Middle frontal gyrus (tissue), 1 donor: Measurements from ENCODE around the gene WNT5A.
"Not testable (repeated sequence)": the region's sequence is repeated elsewhere in the genome, so short reads cannot be mapped to it uniquely, and the experiment has no call there.

Source experiments
- DNase-seq: peaks from one replicate; pipeline ENCODE4 v3.0.0-alpha.2; 2015; ENCODE audit warnings: low spot score; ENCODE audit errors: extremely low spot score

WNT5A gene

DNA sequence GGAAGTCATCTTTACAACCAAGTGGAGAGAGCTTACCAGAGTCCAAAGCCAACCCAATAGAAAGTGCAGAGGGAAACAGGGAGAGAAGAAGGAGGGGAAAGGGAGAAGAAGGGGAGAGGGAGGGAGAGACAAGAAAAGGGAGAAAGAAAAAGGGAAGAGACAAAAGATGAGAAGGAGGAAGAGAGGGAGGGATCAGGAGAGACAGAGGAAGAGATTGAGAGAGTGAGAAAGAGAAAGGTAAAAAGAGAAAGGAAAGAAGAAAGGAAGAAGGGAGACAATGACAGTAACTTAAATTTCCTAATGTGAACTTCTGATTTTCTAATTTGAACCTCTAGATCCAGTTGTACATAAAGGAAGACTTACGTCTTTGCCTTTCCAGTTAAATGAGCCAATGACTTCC, 20.7 kb upstream of the WNT5A start:
- DNase-seq, result no peak

DNA sequence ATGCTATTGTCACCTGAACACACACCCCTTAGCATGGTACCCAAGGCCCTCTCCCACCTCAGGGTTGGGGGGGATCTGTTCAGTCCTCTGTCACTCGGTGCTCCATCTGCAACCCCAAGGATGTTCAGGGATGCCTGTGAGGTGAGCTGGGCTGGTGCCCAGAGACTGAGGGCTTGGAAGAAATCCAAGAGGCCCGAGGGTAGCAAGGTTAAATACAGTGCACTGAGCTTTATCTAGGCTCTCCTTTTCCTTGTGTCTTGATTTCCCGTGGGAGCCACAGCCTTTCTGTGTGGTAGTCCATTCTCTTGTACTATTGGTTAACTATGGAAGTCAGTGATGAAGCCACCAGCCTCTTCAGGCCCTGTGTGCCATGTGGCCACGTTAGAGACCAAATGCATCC, 18.7 kb upstream of the WNT5A start:
- no peak for DNase-seq

DNA sequence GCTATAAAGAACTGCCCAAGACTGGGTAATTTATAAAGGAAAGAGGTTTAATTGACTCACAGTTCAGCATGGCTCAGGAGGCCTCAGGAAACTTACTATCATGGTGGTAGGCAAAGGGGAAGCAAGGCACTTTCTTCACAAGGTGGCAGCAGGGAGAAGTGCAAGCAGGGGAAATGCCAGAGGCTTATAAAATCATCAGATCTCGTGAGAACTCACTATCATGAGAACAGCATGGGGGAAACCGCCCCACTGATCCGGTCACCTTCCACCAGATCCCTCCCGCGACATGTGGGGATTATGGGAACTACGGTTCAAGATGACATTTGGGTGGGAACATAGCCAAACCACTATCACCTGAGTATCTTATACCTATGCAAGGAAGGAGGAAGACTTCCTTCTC, 18.0 kb upstream of the WNT5A start:
- DNase-seq, result not testable (repeated sequence)

DNA sequence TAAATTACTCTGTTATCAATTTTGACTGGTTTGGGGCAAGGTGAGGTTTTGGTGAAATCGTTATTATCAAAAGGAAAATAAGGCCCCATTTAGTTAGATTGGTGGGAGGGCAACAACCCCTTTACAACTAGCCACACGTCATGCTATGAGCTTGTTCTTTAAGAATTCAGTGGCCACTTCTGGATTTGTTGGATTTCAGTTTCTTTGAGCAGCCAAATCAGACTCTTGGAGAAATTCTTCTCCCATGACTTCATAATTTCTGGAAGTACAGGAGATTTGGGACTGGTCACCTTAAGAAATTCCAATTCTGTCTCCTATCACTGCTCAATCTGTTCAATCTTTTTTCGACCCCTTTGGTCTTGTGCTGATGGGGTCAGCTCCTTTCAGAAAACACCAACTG, 14.8 kb upstream of the WNT5A start:
- no peak for DNase-seq

DNA sequence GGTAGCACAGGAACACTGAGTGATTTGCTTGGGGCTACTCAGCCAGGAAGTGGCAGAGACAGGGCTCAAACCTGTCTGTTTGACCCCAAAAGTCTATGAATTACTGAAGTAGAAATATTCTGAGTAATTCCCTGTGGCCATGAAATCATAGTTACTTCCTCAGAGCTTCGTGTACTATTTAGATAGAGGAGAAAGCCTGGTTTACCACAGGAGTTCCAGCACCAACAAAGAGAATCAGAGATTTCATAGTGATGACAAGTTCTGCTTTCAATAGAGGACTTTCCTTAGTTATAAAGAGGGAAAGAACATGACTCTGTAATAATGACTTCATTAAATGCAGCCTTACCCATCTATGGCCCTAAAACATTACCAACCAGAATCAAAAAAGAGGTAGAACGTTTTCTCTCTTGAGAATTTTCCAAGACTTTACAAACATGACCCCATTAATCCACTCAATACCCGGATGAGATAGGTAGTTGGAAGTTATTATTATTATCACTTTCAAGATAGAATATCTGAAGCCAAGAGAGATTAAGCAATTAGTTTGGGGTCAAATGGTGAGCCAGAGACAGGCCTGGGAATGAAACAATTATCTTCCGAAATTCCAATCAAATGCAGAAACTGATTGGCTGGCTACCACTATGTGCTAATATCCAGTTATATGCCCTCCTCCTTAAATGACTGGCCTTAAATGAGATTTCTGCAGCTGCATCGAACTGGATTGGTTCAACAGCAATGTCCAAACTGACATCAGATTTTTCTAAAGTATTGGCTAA, 13.6 kb upstream of the WNT5A start:
- no peak for DNase-seq

DNA sequence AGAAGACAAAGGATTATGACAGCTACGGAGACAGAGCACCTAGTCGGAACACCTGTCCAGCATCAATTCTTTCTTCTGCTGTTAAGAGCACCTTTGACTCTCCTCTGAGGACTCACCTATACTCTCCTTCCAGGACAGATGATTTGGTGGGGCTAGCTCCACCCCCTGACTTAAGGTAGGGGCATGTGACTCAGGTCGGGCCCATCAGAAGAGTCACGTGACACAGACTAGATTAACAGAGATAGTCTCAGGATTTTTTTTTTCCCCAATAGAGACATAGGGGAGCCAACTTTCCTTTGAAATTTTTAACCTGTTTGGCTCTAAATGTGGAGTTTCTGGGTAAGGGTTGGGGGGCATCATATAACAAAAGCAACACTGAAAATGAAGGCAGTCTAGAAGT, 11.4 kb upstream of the WNT5A start:
- DNase-seq, result no peak

DNA sequence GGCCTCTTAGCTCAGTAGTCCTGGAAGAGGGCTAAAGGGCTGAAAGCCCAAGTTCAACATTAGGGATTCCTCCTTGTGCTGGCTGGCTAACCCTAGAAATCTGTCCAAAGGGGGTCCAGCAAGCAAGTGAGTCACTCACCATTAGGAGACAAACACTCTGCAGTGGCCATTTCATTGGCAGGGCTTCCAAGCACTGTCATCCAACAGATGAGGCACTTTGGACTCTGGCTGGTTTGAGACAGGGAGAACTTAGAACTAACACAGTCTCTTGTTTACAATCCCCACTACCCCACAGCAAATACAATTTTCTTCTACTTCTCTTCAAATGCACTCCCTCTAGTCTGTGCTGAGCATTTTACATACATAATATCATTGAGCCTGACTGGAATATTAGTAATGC, 10.1 kb upstream of the WNT5A start:
- no peak for DNase-seq

DNA sequence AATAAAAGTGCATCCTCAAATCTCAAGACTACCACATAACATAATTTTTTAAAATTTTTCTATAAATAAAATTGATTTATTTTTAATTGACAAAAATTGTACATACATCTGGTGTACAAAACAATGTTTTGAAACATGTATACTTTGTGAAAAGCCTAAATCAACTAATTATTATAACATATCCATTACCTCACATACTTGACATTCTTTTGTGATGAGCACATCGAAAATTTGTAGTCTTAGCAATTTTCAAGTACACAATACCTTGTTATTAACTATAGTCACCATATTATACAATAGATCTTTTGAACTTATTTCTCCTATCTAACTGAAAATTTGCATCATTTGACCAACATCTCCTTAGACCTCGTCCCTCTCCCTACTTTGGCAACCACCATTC, 7.9 kb upstream of the WNT5A start:
- DNase-seq, result no peak

DNA sequence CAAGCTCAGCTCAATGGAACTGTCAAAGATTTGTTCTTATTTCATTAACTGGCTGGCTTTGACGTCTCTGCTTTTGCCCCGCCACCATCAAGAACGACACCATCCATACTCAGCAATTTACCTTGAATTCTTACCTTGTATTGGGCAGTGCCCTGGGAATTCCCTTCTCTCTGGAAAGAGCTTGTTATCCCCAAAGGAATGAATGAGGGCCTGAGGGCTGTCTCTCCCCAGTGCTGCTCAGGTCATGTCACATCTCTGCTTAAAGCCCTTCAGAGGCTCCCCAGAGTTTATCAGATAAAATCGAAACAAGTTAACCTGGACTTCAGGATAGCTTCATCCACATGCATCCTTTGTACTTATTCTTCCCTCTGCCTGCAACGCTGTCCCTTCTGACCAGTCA, 5.9 kb upstream of the WNT5A start:
- DNase-seq, result no peak

DNA sequence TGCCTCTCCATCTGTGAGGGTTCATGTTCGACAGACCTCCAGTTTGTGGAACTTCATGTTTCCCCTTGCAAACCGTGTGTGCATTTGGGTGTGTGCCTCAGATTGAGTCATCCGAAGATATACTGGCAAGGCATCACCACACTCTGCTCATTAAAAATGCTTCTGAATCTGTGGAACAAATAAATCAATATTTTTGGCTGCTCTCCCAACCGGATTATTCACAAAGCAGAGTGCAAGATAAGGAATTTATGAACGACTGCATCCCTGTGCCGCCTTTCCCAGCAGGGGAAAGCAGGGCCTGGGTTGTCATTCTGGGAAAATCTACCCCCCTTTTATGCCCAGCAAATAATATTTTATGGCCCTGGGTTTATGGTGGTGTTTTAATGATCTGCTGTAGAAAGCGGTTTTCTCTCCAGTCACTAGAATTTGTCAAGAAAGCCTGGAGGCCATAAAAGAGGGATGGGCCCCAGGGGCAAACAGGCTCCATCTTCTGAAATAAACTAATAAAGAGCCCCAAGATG, 4.2 kb upstream of the WNT5A start:
- no peak for DNase-seq

DNA sequence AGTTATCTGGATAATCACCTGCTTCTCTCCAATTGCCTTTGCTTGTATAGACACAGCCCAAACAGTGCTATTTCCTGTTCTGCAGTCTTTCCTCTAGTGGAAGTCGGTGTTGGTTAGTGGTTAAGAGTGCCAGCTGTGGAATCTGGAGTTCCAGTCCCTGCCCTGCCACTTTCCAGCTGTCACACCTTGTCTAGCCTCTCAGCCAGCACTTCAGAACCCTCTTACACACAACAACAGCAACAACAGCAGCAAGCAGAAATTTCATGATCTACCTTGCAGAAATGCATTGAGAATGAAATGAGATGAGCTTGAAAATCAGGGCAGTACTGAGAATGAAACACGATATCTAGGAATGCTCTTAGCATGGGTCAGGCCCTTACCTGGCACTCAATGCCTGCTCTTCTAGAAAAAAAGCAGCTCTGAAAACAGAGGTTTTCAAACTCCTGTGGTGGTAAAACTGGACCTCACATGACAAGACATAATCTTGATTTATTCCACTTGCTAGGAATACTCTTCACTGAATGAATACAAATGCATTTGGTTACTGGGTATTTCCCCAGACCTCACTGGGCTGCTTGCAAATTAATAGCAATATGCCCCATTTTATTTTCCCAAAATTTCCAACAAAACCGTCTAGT, 3.3 kb upstream of the WNT5A start:
- DNase-seq, result no peak

DNA sequence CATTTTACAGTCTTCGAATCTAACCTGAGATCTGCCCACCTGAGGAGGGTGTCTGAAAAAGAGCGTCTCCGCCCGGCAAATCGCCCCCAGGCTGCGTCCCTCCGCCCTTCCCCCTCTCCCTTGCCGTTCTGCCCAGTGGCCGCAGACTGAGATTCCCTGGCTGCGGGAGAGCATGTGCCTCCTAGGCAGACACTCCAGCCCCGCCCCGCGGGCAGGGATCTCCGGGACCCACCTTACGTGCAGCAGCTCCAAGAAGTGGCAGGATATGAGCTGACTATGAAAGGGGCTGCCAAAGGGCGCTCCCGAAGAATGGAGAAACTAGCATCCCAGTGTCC, 2.7 kb upstream of the WNT5A start:
- DNase-seq, result no peak

DNA sequence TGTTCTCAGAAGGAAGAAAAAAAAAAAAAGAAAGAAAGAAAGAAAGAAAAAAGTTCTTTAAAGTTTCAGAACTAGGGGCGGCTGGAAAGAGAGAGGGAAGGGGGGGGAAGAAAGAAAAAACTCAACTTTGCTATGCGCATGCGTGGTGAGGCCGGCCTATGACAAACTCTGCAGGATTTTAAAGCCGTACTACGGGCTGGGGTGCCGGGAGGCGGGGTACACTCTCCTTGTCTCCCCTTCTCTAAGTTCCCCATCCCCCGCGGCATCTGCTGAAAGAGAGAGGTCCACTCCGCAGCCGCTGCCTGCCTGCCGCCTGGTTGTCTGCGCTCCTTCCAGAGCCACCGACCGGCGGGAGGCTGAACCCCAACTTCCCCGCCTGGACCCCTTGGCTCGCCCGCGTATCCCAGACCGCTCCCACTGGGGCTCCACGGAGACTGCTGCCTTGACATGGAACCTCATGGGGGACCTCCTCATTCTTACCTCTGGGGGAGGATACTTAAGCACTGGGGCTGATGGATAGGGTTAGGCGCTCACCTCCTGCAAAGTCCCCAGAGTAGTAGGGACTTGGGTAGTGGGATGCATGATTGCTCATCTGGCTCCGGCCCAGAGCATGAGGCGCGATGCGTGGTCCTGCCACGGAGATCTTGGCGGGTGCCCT, 1.4 kb upstream of the WNT5A start:
- peak; percentile 27 for DNase-seq

DNA sequence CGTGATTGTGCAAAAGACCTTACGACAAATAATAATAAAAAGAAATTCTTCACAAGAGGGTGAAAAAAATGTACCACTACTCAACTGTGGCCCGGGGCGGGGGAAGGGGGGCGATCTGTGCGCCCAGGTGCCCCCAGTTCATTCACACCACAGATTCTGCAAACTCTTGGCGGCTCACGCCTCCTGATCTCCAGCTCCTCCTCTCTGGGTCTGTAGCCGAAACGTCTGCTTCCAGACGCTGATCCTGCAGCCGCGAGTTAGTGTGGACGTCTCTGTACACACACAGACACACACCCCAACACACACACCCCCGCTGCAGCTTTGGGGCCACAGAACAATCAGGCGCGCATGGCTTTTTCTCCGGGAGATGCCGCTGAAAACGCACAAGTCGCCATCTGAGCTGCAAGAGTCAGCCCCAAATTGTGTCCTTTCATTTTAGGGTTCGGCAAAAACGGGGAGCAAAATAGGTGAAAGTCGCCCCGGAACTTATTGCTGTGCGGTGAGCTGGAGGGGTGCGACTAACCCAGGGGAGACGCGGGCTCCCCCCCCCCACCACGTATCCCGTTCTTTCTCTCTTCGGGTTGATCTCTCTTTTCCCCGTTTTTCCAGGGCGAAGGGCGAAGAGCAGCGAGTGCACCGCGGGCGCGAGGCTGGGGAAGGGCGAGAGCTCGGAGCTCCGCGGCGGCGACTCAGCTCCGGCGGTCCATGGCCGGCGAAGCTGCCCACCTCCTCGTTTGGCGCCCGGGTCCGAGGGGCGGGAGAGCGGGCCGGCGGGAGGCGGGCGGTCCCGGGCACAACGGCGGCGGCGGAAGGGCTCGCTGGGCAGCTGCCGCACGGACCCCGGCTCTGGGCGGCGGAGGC, 505 bp upstream of the WNT5A start:
- peak; percentile 24 for DNase-seq

DNA sequence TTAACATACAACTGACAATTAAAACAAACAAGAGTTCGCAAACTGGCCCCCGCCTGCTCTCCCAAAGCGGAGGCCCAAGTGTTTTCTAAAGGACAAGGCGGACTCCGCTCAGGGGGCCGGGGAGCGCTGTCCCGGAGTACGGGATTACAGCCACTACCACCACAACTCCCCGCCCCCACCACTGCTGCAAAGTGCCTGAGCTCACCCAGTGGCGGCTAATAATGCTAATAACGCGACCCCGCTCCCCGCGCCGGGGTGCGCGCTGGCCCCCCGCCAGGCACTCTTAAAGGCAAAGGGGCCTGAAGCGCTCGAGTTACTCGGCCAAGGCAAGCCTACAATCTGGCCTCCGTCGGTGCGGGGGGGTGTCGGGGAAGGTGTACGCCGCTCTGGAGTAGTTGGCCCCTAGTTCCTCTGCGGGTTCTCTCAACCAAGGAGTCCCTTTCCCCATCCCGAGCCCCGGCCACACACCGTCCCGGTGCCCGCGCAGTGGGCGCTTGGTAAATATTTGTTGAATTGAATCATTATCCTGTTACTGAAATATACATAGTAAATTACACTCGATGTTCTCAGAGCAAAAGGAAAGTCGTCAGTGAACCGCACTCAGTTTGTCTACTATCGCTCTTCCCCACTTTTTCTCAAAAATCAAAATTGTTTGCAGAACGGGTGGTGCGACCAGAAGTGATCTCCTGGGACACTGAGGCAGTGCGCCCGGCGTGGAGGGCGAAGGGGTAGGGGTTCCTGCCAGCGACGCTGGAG, 827 bp downstream of the WNT5A start:
- no peak for DNase-seq

DNA sequence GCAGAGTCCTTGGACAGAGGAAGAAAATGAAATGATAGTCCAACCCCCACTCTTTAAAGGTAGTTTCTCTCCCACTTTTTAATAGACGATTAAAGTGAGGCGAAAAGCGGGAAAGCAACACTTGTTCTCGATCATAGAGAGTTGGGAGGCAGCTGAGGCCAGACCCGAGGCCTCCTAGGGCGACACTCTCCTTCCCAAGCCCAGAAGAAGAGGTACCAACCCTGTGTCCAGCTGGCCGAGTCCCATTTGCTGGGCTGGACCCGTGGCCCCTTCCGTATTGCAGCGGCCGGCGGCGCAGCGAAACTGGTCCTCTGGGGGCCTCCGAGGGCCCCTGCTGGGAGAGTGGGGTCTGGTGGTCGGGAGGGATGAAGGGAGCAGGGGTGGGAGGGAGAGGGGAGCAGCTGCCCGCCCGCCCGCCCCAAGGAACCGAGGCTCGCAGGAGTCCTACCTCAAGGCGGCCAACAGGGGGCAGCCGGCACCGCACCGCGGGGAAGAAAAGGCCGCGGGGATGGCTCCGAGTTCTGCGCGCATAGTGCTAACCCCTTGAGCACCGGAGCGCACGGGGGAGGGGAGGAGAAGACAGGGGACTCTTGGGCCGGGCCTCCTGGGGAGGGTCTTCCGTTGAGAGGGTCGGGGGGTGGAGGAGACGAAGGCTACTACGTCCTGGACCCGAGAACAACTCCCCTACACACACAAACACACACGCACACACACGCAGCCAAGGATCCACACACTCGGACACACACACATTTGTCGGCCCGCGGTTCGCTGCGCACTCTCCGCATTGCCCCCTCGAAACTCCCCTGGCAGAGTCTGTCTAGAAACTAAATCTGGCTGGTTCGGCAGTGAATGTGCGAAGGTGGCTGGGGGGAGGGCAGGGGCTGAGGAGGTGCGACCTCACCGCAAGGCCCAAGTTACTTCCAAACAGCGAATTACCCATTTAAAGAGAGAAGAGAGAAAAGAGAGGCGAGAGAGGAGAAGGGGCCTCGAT, 2.0 kb downstream of the WNT5A start:
- DNase-seq, result no peak

DNA sequence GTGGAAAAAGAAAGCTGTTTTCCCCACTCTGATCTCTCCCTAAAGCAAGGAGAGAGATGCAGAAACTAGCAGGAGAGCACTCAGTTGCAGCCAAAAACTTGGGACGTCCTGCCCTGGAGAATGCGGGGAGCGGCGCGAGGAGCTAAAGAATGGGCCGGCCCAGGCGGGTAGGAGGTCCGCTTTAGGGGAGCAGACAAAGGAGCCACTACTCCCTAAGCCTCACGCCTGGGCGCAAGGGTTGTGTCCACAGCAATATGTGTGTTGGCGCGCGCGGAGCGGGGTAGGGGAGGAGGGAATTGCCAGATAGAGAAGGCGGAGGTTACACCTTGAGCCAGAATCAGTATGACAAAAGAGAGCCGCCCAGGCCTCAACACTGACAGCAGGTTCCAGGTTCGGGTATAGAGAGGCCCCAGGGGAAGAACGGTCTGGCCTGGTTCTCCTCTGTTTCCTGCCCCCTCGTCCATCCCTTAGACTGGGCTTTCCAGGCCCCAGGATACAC, 2.9 kb downstream of the WNT5A start:
- no peak for DNase-seq

DNA sequence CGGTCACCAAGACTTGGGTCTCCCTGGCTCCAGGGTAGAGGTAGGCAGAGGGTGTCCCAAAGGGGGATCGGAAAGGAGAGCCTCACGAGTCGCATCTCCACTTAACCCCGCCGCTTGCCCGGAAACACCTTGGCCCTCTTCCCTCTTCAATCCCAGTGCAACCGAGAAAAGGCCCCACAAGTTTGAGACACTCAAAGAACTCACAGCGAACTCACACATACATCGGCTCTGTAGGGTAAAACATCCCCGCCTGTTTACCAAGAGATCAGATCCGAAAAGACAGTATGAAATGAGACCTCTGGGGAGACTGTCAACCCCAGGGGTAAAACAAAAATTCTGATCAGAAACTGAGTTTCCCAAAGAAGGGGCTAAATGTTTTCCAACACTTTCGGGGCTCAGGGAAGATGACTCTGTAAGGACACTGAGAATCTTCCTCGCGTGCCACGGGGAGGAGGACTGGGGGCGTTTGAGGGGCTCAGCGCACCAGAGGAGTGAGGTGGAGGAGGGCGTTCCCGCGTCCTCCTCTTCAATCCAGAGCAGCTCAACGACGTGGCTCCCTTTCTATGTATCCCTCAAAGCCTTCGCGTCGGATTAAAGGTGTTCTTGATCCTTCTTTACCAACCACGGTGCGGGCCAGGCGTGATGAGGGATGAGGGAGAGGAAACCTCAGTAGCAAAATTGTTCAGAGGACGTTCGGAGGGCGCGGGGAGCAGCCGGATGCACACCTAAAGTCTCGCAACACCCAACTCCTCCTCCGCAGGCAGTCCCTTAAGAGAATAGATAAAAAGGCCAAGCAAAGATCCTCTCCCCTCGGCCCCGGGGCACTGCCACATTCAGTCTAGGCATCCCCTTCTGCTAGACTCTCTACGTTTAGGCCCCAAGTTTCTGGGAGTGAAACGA, 3.7 kb downstream of the WNT5A start:
- no peak for DNase-seq
